Fibroblast of peridontal ligament (primary cell): ENCODE data around the gene POLR2E.

Experiments used
- DNase-seq: peaks from one replicate; pipeline ENCODE4 v3.0.0-alpha.2; 2010; ENCODE audit errors: extremely low read depth

The POLR2E gene

DNA sequence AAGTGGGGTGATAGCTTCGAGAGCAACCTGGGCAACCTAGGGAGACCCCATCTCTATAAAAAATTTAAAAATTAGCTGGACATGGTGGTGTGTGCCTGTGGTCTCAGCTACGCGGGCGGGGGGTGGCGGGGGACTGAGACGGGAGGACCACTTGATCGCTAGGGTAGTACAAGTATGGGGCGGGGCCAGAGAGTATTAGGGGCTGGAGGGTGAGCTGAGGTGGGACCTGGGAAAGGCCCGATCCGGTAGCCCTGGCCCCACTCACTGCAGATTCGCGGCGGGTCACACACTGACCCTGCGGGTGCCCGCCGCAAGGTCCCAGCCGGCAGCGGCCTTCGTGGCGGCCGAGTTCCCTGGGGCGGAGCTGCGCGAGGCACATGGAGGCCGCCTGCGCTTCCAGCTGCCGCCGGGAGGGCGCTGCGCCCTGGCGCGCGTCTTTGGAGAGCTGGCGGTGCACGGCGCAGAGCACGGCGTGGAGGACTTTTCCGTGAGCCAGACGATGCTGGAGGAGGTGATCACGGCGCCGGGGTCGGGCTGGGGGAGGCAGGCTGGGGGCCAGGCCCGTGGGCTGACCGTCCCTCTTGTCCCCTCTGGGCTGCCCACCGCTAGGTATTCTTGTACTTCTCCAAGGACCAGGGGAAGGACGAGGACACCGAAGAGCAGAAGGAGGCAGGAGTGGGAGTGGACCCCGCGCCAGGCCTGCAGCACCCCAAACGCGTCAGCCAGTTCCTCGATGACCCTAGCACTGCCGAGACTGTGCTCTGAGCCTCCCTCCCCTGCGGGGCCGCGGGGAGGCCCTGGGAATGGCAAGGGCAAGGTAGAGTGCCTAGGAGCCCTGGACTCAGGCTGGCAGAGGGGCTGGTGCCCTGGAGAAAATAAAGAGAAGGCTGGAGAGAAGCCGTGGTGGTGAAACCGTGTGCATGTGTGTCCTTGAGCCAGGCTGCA lies 30.2 kb downstream of the POLR2E start:
- peak; percentile 53 for DNase-seq

DNA sequence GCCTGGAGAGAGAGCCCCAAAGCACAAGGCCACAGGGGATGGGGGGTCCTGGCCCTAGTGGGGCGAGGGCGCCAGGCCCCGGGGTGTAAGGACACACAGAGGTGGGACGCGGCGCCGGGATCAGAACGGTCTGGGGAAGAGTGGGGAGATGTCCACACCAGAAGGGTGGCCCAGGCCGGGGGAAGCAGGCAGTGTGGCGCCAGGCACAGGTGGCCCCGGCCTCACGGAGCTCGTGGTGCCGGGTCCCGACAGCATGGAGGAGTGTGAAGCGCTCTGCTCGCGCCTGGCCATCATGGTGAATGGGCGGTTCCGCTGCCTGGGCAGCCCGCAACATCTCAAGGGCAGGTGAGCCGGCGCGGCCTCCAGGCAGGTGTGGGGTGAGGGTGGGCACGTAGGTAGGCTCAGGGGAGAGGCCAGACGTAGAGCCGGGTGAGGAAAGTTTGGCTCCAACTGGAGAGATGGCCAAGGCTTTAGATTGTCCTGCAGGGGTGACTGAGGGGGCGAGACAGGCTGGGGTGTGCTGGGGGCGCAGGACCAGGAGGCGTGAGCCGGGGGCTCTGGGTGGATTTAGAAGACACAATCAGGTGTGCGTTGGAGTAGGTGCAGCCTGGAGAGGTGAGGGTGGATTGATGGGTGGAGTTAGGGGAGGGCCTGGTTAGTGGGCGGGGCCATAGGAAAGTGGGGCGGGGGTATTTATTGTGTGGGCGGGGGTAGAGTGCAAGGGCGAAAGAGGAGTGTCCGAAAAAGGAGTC lies 31.1 kb downstream of the POLR2E start:
- DNase-seq: no peak

DNA sequence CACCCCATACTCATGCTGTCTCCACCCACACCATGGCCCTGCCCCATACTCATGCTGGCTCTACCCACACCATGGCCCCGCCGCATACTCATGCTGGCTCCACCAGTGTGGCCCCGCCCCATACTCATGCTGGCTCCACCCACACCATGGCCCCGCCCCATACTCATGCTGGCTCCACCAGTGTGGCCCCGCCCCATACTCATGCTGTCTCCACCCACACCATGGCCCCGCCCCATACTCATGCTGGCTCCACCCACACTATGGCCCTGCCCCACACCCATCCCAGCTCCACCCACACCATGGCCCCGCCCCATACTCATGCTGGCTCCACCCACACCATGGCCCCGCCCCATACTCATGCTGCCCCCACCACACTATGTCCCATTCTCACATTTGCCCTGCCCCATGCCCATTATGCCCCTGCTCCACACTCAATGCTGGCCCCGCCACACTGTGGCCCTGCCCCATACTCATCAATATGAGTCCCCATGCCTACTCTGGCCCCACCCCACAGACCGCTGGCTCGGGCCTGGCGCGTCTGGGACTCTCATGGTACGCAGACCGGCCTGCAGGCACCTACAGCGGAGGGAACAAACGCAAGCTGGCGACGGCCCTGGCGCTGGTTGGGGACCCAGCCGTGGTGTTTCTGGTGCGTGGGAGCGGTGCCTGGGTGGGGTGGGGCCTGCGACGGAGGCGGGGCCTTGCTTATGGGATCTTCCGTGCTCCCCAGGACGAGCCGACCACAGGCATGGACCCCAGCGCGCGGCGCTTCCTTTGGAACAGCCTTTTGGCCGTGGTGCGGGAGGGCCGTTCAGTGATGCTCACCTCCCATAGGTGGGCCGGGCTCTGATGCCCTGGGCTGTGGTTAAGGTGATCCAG lies 31.9 kb downstream of the POLR2E start:
- DNase-seq: no peak

DNA sequence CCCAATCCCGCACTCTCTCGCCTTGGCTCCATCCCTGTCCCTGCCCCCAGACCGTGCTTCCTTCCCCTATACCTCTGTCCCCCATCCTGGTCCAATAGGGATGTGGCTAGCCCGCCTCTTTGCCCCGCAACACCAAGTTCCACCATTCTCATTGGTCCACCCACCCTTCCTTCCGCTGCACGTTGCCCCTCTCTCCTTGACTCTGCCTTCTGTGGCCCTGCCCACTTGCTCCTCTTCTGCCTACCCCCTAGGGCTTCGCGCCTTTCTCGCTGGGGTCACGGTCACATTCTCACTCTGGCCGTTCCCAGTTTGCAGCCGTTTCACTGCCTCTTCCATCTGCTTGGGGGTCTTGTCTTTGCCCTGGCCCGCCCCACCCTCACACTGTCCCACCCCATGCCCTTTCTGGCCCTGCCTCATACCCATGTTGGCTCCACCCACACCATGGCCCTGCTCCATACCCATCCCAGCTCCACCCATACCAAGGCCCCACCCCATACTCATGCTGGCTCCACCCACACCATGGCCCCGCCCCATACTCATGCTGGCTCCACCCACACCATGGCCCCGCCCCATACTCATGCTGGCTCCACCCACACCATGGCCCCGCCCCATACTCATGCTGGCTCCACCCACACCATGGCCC lies 32.7 kb downstream of the POLR2E start:
- no peak for DNase-seq

DNA sequence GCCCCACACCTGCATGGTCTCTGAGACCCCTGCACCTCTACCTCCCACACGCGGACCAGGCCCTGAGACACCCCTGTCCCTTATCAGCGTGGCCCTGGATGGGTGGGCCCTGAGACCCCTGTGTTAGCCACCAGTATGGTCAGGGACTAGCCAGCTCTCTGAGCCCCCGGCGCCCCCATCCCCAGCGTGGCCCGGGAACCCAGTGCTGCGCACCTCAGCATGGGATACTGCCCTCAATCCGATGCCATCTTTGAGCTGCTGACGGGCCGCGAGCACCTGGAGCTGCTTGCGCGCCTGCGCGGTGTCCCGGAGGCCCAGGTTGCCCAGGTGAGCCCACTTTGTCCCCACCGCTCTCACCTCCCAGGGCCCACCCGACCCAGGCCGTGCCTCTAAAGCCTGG lies 33.2 kb downstream of the POLR2E start:
- DNase-seq: no peak

DNA sequence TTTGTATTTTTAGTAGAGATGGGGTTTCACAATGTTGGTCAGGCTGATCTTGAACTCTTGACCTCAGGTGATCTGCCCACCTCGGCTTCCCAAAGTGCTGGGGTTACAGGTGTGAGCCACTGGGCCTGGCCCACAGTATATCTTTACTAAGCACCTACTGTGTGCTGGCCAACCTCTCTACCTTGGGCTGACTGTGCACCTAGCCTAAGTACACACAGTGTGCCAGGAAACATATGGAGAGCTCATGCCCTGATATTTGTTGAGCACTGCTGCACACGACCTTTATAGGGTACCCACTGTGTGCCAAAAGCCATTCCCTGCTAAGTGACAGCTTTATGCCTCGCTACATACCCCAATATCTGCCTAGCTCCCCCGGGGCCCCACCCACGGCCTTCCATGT lies 34.5 kb downstream of the POLR2E start:
- DNase-seq: no peak

DNA sequence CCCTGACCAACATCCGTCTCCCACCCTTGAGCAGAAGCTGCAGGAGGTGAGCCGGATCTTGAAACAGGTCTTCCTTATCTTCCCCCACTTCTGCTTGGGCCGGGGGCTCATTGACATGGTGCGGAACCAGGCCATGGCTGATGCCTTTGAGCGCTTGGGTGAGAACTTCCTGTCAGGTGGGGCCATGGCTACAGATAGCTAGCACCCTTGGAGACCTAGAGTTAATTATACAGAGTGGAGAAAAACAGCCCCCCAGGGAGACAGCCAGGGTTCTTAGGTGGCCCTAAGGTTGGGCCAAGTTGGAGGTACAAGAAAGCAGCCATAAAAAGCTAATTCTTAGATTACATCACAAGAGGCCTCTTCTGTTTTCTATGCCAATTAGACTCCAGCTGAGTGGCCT lies 37.1 kb downstream of the POLR2E start:
- no peak for DNase-seq

DNA sequence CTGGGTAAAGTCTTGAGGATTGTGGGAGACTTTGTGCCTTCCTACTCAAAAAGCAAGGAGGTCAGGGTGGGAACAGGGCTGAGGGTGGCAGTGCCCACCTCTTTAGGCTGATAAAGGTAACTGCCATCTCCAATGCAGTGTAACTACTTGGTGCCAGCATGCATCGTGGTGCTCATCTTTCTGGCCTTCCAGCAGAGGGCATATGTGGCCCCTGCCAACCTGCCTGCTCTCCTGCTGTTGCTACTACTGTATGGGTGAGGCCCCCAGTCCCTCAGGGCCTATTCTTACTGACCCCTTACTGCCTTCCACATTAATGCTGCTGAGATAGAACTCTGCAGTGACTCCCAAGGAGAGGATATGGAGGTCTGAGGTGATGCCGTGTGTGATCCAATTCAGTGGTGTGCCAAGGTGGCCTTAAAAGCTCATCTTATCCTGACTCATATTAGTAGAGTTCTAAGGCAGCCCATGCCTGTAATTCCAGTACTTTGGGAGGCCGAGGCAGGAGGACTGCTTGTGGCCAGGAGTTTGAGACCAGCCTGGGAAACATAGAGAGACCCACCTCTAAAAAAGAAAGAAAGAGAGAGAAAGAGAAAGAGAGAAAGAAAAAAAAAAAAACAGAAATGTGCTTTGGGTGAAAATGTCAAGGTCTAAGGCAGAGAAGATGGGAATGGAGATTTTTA lies 37.9 kb downstream of the POLR2E start:
- peak; percentile 67 for DNase-seq

DNA sequence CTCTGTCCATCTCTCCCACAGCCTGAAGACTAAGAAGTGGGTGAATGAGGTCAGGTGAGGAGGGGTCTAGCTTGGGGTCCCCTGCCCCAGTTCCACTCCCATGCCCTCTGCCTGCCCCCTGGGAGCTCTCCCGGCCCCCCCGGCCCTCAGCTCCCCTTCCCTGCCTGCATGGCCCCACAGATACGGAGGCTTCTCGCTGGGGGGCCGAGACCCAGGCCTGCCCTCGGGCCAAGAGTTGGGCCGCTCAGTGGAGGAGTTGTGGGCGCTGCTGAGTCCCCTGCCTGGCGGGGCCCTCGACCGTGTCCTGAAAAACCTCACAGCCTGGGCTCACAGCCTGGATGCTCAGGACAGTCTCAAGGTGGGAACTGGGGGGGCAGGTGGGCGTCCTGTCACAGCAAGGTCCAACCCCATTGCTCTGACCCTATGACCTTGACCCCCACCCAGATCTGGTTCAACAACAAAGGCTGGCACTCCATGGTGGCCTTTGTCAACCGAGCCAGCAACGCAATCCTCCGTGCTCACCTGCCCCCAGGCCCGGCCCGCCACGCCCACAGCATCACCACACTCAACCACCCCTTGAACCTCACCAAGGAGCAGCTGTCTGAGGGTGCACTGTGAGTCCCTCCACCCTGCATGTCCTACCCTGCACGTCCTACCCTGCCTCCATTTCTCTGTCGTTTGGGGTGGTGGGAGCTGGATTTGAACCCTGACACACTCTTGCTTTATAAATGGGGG lies 39.1 kb downstream of the POLR2E start:
- no peak for DNase-seq

DNA sequence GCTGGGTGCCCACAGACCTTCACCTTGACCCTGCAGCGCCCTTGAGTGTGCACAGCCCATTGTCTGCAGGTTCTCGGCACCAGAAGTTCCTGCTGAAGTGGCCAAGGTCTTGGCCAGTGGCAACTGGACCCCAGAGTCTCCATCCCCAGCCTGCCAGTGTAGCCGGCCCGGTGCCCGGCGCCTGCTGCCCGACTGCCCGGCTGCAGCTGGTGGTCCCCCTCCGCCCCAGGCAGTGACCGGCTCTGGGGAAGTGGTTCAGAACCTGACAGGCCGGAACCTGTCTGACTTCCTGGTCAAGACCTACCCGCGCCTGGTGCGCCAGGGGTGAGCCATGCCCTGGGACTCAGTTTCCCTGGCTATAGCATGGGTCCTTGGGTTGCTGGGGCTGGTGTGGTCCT lies 40.1 kb downstream of the POLR2E start:
- DNase-seq: no peak

DNA sequence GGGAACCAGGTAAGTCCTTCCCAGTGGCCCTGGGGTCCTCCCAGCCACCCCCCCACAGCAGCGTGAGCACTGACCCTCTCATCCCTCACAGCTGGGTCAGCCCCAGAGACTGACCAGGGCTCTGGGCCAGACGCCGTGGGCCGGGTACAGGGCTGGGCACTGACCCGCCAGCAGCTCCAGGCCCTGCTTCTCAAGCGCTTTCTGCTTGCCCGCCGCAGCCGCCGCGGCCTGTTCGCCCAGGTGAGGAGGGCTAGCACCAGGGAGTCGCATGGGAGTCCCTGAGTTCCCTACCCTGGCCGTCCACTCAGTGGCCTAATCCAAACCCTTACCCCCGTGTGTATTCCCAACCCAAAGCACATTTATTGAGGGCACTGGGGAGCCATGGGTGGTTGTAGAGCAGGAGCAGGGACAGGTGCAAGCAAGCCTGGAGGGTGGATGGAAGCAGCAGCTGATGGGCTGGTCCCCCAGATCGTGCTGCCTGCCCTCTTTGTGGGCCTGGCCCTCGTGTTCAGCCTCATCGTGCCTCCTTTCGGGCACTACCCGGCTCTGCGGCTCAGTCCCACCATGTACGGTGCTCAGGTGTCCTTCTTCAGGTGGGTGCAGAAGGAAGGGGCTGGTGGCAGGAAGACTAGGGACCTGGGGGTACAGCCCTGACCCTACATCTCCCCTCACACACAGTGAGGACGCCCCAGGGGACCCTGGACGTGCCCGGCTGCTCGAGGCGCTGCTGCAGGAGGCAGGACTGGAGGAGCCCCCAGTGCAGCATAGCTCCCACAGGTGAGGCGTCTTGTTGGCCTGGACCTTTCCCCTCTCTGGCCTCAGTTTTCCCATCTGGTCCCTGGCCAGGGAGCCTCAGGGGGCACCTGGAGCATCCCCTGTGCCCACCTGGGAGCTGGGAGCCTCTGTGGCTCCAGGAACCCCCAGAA lies 40.8 kb downstream of the POLR2E start:
- DNase-seq: no peak

DNA sequence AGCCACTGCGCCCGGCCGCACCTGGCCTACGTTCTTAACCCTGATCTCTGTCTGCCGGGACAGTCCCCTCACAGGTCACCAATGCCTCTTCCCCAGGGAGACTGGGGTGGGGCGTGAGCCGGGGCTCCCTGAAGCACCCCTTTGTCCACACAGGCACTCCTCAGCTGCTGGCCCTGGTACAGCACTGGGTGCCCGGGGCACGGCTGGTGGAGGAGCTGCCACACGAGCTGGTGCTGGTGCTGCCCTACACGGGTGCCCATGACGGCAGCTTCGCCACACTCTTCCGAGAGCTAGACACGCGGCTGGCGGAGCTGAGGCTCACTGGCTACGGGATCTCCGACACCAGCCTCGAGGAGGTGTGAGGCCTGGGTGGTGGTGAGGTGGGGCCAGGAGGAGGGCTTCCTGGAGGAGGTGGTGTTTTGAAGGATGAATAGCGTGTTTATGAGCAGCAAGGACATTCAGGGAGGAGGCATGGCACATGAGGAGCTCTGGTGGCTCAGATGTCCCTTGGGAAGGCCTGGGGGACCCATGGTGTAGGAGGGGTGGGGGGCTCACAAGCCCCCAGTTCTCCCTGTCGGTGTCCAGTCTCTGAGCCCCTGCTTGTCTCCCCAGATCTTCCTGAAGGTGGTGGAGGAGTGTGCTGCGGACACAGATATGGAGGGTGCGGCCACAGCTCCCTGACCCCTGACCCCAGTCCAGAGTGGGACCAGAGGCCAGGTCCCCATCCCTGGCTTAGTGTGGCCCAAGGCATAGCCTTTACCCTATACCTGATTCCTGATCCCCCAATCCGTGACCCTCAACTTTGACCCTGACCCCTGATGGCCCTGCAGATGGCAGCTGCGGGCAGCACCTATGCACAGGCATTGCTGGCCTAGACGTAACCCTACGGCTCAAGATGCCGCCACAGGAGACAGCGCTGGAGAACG lies 41.7 kb downstream of the POLR2E start:
- DNase-seq: no peak

DNA sequence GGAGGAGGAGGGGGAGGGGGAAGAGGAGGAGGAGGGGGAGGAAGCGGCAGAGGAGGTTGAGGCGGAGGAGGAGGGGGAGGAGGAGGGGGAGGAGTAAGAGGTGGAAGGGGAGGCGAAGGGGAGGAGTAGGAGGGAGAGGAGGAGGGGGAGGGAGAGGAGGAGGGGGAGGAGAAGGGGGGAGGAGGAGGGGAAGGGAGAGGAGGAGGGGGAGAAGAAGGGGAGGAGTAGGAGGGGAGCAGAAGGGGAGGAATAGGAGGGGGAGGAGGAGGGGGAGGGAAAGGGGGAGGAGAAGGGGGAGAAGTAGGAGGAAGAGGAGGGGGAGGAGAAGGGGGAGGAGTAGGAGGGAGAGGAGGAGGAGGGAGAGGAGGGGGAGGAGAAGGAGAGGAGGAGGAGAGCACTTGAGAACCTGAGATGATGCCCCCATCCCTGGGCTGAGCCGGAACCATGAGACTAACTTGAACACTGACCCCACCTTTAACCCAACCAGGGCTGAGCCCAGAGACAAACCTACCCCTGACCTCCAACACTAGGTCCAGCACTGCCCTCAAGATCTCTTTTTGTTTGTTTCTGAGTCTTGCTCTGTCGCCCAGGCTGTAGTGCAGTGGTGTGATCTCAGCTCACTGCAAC lies 42.7 kb downstream of the POLR2E start:
- no peak for DNase-seq

DNA sequence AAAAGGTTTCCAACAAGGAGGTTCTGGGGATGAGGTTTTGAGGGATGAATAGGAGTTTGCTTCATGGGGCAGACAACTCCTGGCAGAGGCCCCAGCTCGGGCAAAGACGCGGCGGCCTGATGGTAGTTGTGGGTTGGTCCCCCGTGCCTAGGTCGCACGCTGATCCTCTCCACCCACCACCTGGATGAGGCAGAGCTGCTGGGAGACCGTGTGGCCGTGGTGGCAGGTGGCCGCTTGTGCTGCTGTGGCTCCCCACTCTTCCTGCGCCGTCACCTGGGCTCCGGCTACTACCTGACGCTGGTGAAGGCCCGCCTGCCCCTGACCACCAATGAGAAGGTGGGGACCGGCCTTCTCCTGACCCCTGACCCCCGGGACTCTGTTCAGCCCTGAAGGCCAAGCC lies 43.4 kb downstream of the POLR2E start:
- no peak for DNase-seq

DNA sequence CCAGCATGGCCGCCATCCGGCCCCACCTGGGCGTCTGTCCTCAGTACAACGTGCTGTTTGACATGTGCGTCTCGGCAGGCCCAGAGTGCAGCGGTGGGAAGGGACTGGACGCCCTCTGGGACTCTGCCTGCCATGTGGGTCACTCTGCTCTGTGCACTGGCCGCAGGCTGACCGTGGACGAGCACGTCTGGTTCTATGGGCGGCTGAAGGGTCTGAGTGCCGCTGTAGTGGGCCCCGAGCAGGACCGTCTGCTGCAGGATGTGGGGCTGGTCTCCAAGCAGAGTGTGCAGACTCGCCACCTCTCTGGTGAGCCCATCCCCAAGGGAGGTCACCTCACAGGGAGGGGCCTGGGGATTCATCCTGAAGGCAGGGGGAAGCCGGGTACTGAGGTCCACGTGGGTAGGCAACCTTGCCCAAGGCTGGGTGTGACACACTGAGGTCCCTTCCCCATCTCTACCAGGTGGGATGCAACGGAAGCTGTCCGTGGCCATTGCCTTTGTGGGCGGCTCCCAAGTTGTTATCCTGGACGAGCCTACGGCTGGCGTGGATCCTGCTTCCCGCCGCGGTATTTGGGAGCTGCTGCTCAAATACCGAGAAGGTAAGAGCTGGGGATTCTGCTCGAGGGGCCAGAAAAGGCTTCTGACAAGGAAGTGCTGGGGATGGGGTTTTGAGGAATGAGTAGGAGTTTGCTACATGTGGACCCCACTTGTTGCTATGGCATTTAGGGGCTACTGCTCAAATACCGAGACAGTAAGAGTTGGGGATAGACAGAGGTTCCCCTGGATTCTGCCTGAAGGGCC lies 44.0 kb downstream of the POLR2E start:
- DNase-seq: no peak

DNA sequence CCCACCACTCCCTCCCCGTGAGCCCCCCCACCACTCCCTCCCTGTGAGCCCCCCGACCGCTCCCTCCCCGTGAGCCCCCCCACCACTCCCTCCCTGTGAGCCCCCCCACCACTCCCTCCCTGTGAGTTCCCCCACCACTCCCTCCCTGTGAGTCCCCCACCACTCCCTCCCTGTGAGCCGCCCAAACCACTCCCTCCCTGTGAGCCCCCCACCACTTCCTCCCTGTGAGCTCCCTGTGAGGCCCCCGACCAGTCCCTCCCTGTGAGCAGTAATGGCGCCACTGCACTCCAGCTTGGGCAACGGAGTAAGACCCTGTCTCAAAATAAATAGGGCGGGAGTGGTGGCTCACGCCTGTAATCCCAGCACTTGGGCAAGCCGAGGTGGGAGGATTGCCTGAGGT lies 45.4 kb downstream of the POLR2E start:
- DNase-seq: no peak

DNA sequence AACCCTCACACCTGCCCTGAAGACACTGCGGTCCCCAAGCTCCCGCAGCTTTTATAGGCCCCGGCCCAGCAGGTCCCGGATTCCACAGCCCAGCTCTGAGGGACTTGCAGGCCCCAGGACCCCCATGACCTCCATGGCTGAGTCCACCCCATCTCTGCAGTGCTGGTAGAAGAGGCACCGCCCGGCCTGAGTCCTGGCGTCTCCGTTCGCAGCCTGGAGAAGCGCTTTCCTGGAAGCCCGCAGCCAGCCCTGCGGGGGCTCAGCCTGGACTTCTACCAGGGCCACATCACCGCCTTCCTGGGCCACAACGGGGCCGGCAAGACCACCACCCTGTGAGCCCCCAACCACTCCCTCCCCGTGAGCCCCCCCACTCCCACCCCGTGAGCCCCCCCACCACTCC lies 46.1 kb downstream of the POLR2E start:
- DNase-seq: no peak
